HepG2 (cell line): Measurements from ENCODE around the gene NEAT1. TPM values are rescaled to one million over a fixed set of nuclear protein-coding genes. Genes with fewer than 3 reads are reported as not detected.

Experiments used
- ZNF12 ChIP-seq: sonication (generic); formaldehyde crosslinking; IDR thresholded peaks from 2 replicates; pipeline ENCODE4 v1.5.0; 2020; ENCODE audit warnings: missing genetic modification reagents
- ZNF503 ChIP-seq: sonication (generic); formaldehyde crosslinking; IDR thresholded peaks from 2 replicates; pipeline ENCODE4 v1.4.0; 2020; ENCODE audit warnings: missing genetic modification reagents
- ZNF550 ChIP-seq: sonication (generic); formaldehyde crosslinking; IDR thresholded peaks from 2 replicates; pipeline ENCODE4 v1.4.0; 2020; ENCODE audit warnings: mild to moderate bottlenecking, missing genetic modification reagents, borderline replicate concordance
- polyA plus RNA-seq, 8 experiments: library from polyadenylated mRNA; depleted of rRNA in 3 of 8; stranded (reverse) in 7 of 8; unstranded in 1 of 8; fragments of >200 nt; fragmentation: Illumina TruSeq in 4 of 8; extraction: Trizol in 4 of 8; gene quantifications; 2 replicates each; pipeline versions ENCODE4 v1.2.1 to v1.2.3, GENCODE V29; 2011 to 2016; ENCODE audit warnings: low read depth in 4 of 8, missing spikeins in 1 of 8, mixed read lengths in 1 of 8; ENCODE audit not compliant: insufficient read depth in 1 of 8
- total RNA-seq, 5 experiments: library from RNA; depleted of rRNA; stranded (reverse); fragments of >200 nt; fragmentation: Illumina TruSeq; extraction: Trizol; gene quantifications; 2 replicates each; pipeline ENCODE4 v1.2.3, GENCODE V29; 2016; ENCODE audit warnings: low read depth in 1 of 5
- TF ChIP-seq, protein P1 (sequence below): sonication (generic); formaldehyde crosslinking; IDR thresholded peaks from 2 replicates; pipeline ENCODE4 v1.9.0; 2021; ENCODE audit warnings: mild to moderate bottlenecking, missing genetic modification reagents

The NEAT1 gene
- total and polyA plus RNA-seq, 2 of the 13 experiments (the other 11 are each of a cell fraction or from before 2014, with no cell fraction given): 20.5 to 41.2 TPM

- TF ChIP-seq, protein P1, sequence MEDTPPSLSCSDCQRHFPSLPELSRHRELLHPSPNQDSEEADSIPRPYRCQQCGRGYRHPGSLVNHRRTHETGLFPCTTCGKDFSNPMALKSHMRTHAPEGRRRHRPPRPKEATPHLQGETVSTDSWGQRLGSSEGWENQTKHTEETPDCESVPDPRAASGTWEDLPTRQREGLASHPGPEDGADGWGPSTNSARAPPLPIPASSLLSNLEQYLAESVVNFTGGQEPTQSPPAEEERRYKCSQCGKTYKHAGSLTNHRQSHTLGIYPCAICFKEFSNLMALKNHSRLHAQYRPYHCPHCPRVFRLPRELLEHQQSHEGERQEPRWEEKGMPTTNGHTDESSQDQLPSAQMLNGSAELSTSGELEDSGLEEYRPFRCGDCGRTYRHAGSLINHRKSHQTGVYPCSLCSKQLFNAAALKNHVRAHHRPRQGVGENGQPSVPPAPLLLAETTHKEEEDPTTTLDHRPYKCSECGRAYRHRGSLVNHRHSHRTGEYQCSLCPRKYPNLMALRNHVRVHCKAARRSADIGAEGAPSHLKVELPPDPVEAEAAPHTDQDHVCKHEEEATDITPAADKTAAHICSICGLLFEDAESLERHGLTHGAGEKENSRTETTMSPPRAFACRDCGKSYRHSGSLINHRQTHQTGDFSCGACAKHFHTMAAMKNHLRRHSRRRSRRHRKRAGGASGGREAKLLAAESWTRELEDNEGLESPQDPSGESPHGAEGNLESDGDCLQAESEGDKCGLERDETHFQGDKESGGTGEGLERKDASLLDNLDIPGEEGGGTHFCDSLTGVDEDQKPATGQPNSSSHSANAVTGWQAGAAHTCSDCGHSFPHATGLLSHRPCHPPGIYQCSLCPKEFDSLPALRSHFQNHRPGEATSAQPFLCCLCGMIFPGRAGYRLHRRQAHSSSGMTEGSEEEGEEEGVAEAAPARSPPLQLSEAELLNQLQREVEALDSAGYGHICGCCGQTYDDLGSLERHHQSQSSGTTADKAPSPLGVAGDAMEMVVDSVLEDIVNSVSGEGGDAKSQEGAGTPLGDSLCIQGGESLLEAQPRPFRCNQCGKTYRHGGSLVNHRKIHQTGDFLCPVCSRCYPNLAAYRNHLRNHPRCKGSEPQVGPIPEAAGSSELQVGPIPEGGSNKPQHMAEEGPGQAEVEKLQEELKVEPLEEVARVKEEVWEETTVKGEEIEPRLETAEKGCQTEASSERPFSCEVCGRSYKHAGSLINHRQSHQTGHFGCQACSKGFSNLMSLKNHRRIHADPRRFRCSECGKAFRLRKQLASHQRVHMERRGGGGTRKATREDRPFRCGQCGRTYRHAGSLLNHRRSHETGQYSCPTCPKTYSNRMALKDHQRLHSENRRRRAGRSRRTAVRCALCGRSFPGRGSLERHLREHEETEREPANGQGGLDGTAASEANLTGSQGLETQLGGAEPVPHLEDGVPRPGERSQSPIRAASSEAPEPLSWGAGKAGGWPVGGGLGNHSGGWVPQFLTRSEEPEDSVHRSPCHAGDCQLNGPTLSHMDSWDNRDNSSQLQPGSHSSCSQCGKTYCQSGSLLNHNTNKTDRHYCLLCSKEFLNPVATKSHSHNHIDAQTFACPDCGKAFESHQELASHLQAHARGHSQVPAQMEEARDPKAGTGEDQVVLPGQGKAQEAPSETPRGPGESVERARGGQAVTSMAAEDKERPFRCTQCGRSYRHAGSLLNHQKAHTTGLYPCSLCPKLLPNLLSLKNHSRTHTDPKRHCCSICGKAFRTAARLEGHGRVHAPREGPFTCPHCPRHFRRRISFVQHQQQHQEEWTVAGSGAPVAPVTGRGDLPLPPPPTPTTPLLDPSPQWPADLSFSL (CRISPR knock-in tag): peak; percentile 92
- TF ChIP-seq ZNF12 (CRISPR knock-in tag) (no peak), ZNF503 (no peak), ZNF550 (CRISPR knock-in tag) (no peak)
- TF ChIP-seq, all 625 proteins: peak for 19
These were observed 6.6 kb downstream of the NEAT1 start (continued) for GRCh38 chr11:65429068-65429681.
